ENCODE measurements around the gene OR13J1. TPM values are rescaled to one million over a fixed set of nuclear protein-coding genes. Genes with fewer than 3 reads are reported as not detected.

OR13J1 gene, protein sequence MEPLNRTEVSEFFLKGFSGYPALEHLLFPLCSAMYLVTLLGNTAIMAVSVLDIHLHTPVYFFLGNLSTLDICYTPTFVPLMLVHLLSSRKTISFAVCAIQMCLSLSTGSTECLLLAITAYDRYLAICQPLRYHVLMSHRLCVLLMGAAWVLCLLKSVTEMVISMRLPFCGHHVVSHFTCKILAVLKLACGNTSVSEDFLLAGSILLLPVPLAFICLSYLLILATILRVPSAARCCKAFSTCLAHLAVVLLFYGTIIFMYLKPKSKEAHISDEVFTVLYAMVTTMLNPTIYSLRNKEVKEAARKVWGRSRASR
- total RNA-seq, result not detected
- not detected for polyA plus RNA-seq

DNA sequence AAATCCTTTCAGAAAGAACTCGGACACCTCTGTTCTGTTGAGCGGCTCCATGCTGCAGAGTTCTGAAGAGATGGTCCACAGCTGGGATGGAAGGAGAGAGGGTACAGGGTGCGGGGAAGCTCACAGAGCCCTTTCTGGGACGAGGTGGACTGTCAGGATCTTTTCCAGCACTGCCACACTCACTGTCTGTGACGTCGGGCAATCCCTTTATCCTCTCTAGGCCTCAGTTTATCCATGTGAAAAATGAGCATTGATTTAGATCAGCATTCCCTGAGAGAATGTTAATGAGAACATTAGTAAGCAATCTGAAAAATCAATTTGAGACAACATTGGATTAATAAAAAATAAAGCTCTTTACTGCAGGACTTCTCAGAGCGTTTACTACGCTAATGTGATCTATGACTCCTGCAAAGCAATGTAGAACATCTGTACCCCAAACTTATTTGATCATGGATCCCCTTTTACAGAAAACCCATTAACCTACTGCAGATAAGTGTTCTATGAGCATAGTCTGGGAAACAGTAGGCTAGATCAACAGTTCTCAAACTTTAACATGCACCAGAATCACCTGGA, at the start of gene OR13J1:
TSS of gene OR13J1 (minus strand) at position 51 of the 573 bp plus-strand sequence. CDS start at position 51, 0 bp downstream.
- Mint-ChIP-seq H3K4me1 (no peaks in the 10 kb centered on the region), H3K4me3 (no peak within 1 kb of the TSS), H3K27me3 (no peaks in the 10 kb centered on the region), H3K36me3 (no peaks in the 10 kb centered on the region), H3K9me3 (peaks cover 0 to 1% (median 0%) of the 10 kb centered on the region in 8 donors), H3K27ac (no peak within 1 kb of the TSS)
- ChIA-PET CTCF (ENCODE audit: partially characterized antibody) (interaction anchor here (1.2 kb wide), 1 partner anchor 82 kb away, joined by 4 read pairs; no protein-coding TSS in a partner anchor), POLR2A (ENCODE audit: partially characterized antibody) (no interaction called here)
- H3K27ac ChIP-seq (ENCODE audit: low read depth, low read length), result no peak within 1 kb of the TSS
- no peak for DNase-seq
- no peaks in the 10 kb centered on the region for H3K4me1 ChIP-seq (ENCODE audit: insufficient read depth, low read length)
- no peak within 1 kb of the TSS for H3K4me3 ChIP-seq (ENCODE audit: low read length in 2 of 2)
- no peaks in the 10 kb centered on the region for H3K9me3 ChIP-seq (ENCODE audit: control insufficient read depth in 1 of 2, low read length in 2 of 2)
- H3K36me3 ChIP-seq (ENCODE audit: insufficient read depth, low read length), result no peaks in the 10 kb centered on the region
- intact Hi-C loops (cut with micrococcal nuclease), result no loop called here
- no peaks in the 10 kb centered on the region for H3K27me3 ChIP-seq (ENCODE audit: insufficient read depth, low read length)

DNA sequence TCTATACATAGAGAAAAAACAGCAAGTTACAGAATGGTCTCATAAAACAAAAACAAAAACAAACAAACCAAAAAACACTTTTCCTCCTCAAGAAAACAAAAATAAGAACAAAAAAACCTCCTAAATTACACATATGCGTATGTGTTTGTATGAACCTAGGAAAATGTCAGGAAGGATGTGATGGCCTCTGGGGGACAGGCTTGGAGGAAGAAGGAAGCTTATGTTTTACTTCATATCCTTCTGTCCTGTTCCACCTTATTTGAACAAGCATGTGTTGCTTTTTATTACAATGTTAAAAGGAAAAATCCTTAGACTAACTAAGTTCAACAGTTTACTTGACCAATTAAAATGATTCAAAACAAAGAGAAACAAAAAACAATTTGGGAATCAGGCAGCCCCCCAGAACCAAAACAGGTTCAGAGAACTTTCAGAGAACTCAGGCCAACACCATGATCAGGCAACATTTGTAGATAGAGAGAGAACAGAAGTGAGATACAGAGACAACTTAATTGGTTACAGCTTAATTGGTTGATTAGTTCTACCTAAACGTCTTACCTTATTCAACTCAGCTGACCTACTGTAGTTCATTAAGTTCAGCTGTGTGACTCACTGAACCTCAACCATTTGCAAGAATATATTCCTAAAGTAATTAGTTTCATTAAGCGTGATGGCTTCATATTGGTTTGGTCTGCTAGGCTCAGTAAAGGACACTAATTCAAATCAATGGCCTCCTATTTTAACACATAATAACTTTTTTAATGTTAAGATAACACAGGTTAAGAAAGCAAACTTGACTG, 49.2 kb upstream of the OR13J1 start:
- no peak for DNase-seq
- Mint-ChIP-seq H3K27ac (peak overlapping the region in 5 of 7 donors; percentile 26 to 48 (median 39)), H3K4me1 (peaks cover 10 to 38% (median 11%) of the 10 kb centered on the region in 4 donors), H3K4me3 (no peak overlapping the region), H3K9me3 (no peaks in the 10 kb centered on the region), H3K36me3 (no peaks in the 10 kb centered on the region), H3K27me3 (no peaks in the 10 kb centered on the region)
- Histone ChIP-seq H3K4me3 (ENCODE audit: low read length in 2 of 2) (no peak overlapping the region), H3K27ac (ENCODE audit: low read depth, low read length) (no peak overlapping the region), H3K36me3 (ENCODE audit: insufficient read depth, low read length) (no peaks in the 10 kb centered on the region), H3K4me1 (ENCODE audit: insufficient read depth, low read length) (no peaks in the 10 kb centered on the region), H3K9me3 (ENCODE audit: control insufficient read depth in 1 of 2, low read length in 2 of 2) (no peaks in the 10 kb centered on the region), H3K27me3 (ENCODE audit: insufficient read depth, low read length) (no peaks in the 10 kb centered on the region)
- POLR2A ChIA-PET (ENCODE audit: partially characterized antibody), result interaction anchor here (0.6 kb wide), 1 partner anchor 25 kb away, joined by 3 read pairs; no protein-coding TSS in a partner anchor
- intact Hi-C loops (cut with micrococcal nuclease), result no loop called here
- CTCF ChIA-PET (ENCODE audit: partially characterized antibody), result interaction anchor here (0.9 to 7.6 kb wide), 5 partner anchors 8 to 25 kb away, joined by 3 to 50 read pairs (median 5); no protein-coding TSS in a partner anchor

GRCh38 chr9:35918780-35919179, 48.6 kb upstream of the OR13J1 start:
- no peaks in the 10 kb centered on the region for H3K36me3 Mint-ChIP-seq
- no peaks in the 10 kb centered on the region for H3K9me3 ChIP-seq (ENCODE audit: control insufficient read depth in 1 of 2, low read length in 2 of 2)
- H3K27ac ChIP-seq (ENCODE audit: low read depth, low read length), result no peak overlapping the region
- H3K4me3 Mint-ChIP-seq, result no peak overlapping the region
- no peak for DNase-seq
- ChIA-PET CTCF (ENCODE audit: partially characterized antibody) (interaction anchor here (0.6 to 7.6 kb wide), 7 partner anchors 14 to 36 kb away, joined by 3 to 50 read pairs (median 4); no protein-coding TSS in a partner anchor), POLR2A (ENCODE audit: partially characterized antibody) (no interaction called here)
- no peaks in the 10 kb centered on the region for H3K27me3 Mint-ChIP-seq
- no peaks in the 10 kb centered on the region for H3K36me3 ChIP-seq (ENCODE audit: insufficient read depth, low read length)
- no peak overlapping the region for H3K4me3 ChIP-seq (ENCODE audit: low read length in 2 of 2)
- peaks cover 10 to 33% (median 11%) of the 10 kb centered on the region in 4 donors for H3K4me1 Mint-ChIP-seq
- H3K27me3 ChIP-seq (ENCODE audit: insufficient read depth, low read length), result no peaks in the 10 kb centered on the region
- no peaks in the 10 kb centered on the region for H3K4me1 ChIP-seq (ENCODE audit: insufficient read depth, low read length)
- intact Hi-C loops (cut with micrococcal nuclease), result no loop called here
- no peaks in the 10 kb centered on the region for H3K9me3 Mint-ChIP-seq
- H3K27ac Mint-ChIP-seq, result peak overlapping the region in 4 of 7 donors; percentile 26 to 57 (median 35)

DNA sequence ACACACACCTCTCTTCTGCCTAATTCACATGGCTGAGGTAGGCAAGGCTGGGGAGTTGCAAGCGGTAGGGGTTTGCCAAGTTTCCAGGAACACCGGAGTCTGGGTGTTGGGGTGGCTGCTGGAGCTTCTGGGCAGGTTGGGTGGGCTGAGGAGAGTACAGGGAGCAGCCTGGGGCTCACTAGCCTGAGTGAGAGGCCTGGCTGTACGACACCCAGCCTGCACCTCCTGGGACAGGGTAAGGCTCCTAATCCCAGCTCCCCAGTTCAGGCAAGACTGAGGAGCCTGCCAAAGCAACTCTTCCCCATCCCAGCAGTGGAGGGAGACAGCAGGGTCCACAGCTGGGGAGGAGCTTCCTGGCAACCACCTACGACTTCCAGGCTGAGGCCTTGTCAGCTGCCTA, 47.1 kb upstream of the OR13J1 start:
- Mint-ChIP-seq H3K27me3 (no peaks in the 10 kb centered on the region), H3K27ac (peak overlapping the region in 4 of 7 donors; percentile 6 to 80 (median 52)), H3K36me3 (no peaks in the 10 kb centered on the region), H3K9me3 (no peaks in the 10 kb centered on the region), H3K4me1 (peaks cover 12 to 31% (median 13%) of the 10 kb centered on the region in 4 donors), H3K4me3 (no peak overlapping the region)
- Histone ChIP-seq H3K4me3 (ENCODE audit: low read length in 2 of 2) (no peak overlapping the region), H3K9me3 (ENCODE audit: control insufficient read depth in 1 of 2, low read length in 2 of 2) (no peaks in the 10 kb centered on the region), H3K4me1 (ENCODE audit: insufficient read depth, low read length) (peaks cover 11% of the 10 kb centered on the region), H3K27me3 (ENCODE audit: insufficient read depth, low read length) (no peaks in the 10 kb centered on the region), H3K36me3 (ENCODE audit: insufficient read depth, low read length) (no peaks in the 10 kb centered on the region), H3K27ac (ENCODE audit: low read depth, low read length) (no peak overlapping the region)
- intact Hi-C loops (cut with micrococcal nuclease), result no loop called here
- ChIA-PET POLR2A (ENCODE audit: partially characterized antibody) (interaction anchor here (1.0 kb wide), 1 partner anchor 18 kb away, joined by 3 read pairs; no protein-coding TSS in a partner anchor), CTCF (ENCODE audit: partially characterized antibody) (interaction anchor here (0.5 to 7.6 kb wide), 3 partner anchors 14 to 1852 kb away, joined by 3 to 50 read pairs (median 5); no protein-coding TSS in a partner anchor)
- DNase-seq, result no peak

GRCh38 chr9:35915681-35916294, 45.6 kb upstream of the OR13J1 start:
- Histone ChIP-seq H3K27me3 (ENCODE audit: insufficient read depth, low read length) (no peaks in the 10 kb centered on the region), H3K9me3 (ENCODE audit: control insufficient read depth in 1 of 2, low read length in 2 of 2) (no peaks in the 10 kb centered on the region), H3K36me3 (ENCODE audit: insufficient read depth, low read length) (no peaks in the 10 kb centered on the region), H3K4me3 (ENCODE audit: low read length in 2 of 2) (no peak overlapping the region), H3K27ac (ENCODE audit: low read depth, low read length) (no peak overlapping the region), H3K4me1 (ENCODE audit: insufficient read depth, low read length) (peaks cover 23% of the 10 kb centered on the region)
- Mint-ChIP-seq H3K27ac (peak overlapping the region in 3 of 7 donors; percentile 19 to 75 (median 36)), H3K4me1 (peaks cover 23 to 39% (median 25%) of the 10 kb centered on the region in 4 donors), H3K27me3 (no peaks in the 10 kb centered on the region), H3K9me3 (no peaks in the 10 kb centered on the region), H3K36me3 (no peaks in the 10 kb centered on the region), H3K4me3 (no peak overlapping the region)
- POLR2A ChIA-PET (ENCODE audit: partially characterized antibody), result interaction anchor here (0.6 to 3.1 kb wide), 2 partner anchors 25 to 31 kb away, joined by 3 to 9 read pairs; no protein-coding TSS in a partner anchor
- intact Hi-C loops (cut with micrococcal nuclease), result no loop called here
- no peak for DNase-seq
- CTCF ChIA-PET (ENCODE audit: partially characterized antibody), result interaction anchor here (0.6 to 0.7 kb wide), 2 partner anchors 29 to 624 kb away, joined by 4 read pairs; no protein-coding TSS in a partner anchor

DNA sequence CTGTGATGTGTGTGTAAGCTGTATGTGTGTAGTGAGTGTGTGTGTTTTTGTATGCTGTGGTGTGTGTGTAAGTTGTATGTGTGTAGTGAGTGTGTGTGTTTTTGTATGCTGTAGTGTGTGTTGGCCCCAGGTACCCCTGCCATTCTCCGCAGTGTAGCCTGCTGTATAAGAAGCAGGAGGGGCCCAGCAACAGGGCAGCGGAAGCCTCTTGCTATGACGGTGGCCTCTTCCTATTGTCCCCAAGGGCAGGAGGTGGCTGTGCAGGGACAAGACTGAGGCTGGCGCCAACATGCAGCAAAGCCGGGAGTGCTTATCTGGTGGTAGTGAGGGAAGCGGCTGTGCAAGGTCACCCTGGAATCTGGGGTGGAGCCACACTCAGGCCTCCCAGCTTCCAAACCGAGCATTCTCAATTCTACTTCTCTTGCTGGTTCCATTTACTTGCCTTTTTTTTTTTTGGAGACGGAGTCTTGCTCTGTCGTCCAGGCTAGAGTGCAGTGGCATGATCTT, 44.2 kb upstream of the OR13J1 start:
- Histone ChIP-seq H3K27ac (ENCODE audit: low read depth, low read length) (no peak overlapping the region), H3K9me3 (ENCODE audit: control insufficient read depth in 1 of 2, low read length in 2 of 2) (no peaks in the 10 kb centered on the region), H3K36me3 (ENCODE audit: insufficient read depth, low read length) (no peaks in the 10 kb centered on the region), H3K4me1 (ENCODE audit: insufficient read depth, low read length) (peaks cover 38% of the 10 kb centered on the region), H3K27me3 (ENCODE audit: insufficient read depth, low read length) (no peaks in the 10 kb centered on the region), H3K4me3 (ENCODE audit: low read length in 2 of 2) (no peak overlapping the region)
- CTCF ChIA-PET (ENCODE audit: partially characterized antibody), result interaction anchor here (1.5 to 17.5 kb wide), 3 partner anchors 11 to 32 kb away, joined by 4 to 379 read pairs (median 9); no protein-coding TSS in a partner anchor
- DNase-seq, result peak in 1 of 5 donors; percentile 22
- Mint-ChIP-seq H3K9me3 (no peaks in the 10 kb centered on the region), H3K4me1 (peaks cover 32 to 51% (median 35%) of the 10 kb centered on the region in 4 donors), H3K27me3 (no peaks in the 10 kb centered on the region), H3K4me3 (no peak overlapping the region), H3K27ac (no peak overlapping the region), H3K36me3 (no peaks in the 10 kb centered on the region)
- intact Hi-C loops (cut with micrococcal nuclease), result no loop called here
- POLR2A ChIA-PET (ENCODE audit: partially characterized antibody), result interaction anchor here (3.1 kb wide), 1 partner anchor 26 kb away, joined by 9 read pairs; no protein-coding TSS in a partner anchor

All from CD4-positive, alpha-beta memory T cell (primary cell).